Loucy (cell line): ENCODE data around the gene OVCH2.
A peak's percentile ranks its signal among the peaks of the same experiment; 100 is the strongest.

Experiments used
- H2AFZ ChIP-seq: fragments of 200-600 bp; sonication (generic); 2 replicates; pipeline ENCODE4 v1.6.0; 2016; ENCODE audit warnings: antibody characterized with exemption, mild to moderate bottlenecking, low read length, moderate library complexity
- H3F3A ChIP-seq: fragments of 200-600 bp; 2 replicates; pipeline ENCODE4 v1.6.0; 2016; ENCODE audit warnings: antibody characterized with exemption, low read depth, mild to moderate bottlenecking
- H3K27me3 ChIP-seq: fragments of 200-600 bp; sonication (generic); 2 replicates; pipeline ENCODE4 v1.6.1; 2014; ENCODE audit warnings: low read length, mild to moderate bottlenecking; ENCODE audit not compliant: insufficient read depth, poor library complexity, severe bottlenecking
- H3K36me3 ChIP-seq: fragments of 200-600 bp; sonication (generic); 2 replicates; pipeline ENCODE4 v1.6.1; 2016; ENCODE audit warnings: low read length; ENCODE audit not compliant: insufficient read depth
- H3K4me1 ChIP-seq: fragments of 200-600 bp; sonication (generic); 2 replicates; pipeline ENCODE4 v1.5.1; 2014; ENCODE audit warnings: low read length, mild to moderate bottlenecking; ENCODE audit not compliant: insufficient read depth, poor library complexity, severe bottlenecking
- H3K4me2 ChIP-seq: fragments of 200-600 bp; sonication (generic); 2 replicates; pipeline ENCODE4 v1.6.0; 2014; ENCODE audit warnings: antibody characterized with exemption, low read length, low read depth, mild to moderate bottlenecking; ENCODE audit not compliant: poor library complexity, severe bottlenecking
- H3K4me3 ChIP-seq: fragments of 200-600 bp; sonication (generic); 2 replicates; pipeline ENCODE4 v1.5.1; 2014; ENCODE audit warnings: low read length, mild to moderate bottlenecking, mixed read lengths; ENCODE audit not compliant: poor library complexity, severe bottlenecking
- H3K79me2 ChIP-seq: fragments of 200-600 bp; sonication (generic); 2 replicates; pipeline ENCODE4 v1.6.1; 2014; ENCODE audit warnings: low read length; ENCODE audit not compliant: insufficient read depth
- H3K9ac ChIP-seq: fragments of 200-600 bp; sonication (generic); 2 replicates; pipeline ENCODE4 v1.6.0; 2014; ENCODE audit warnings: mild to moderate bottlenecking, low read depth, low read length, moderate library complexity; ENCODE audit not compliant: poor library complexity, severe bottlenecking
- H3K9me2 ChIP-seq: fragments of 200-600 bp; sonication (generic); replicated peaks from 2 replicates; pipeline ENCODE4 v1.6.1; 2016; ENCODE audit warnings: low read depth, low read length, mixed read lengths
- H3K9me3 ChIP-seq: fragments of 200-600 bp; sonication (generic); 2 replicates; pipeline ENCODE4 v1.6.1; 2014; ENCODE audit warnings: mild to moderate bottlenecking, antibody characterized with exemption, low read length, low read depth; ENCODE audit not compliant: insufficient read depth
- H4K20me1 ChIP-seq: fragments of 200-600 bp; sonication (generic); 2 replicates; pipeline ENCODE4 v1.6.0; 2014; ENCODE audit warnings: antibody characterized with exemption, low read length, mild to moderate bottlenecking; ENCODE audit not compliant: insufficient read depth, poor library complexity, severe bottlenecking
- CTCF ChIP-seq: fragments of 200-600 bp; sonication (generic); conservative IDR thresholded peaks from 2 replicates; pipeline ENCODE4 v1.5.1; 2014; ENCODE audit warnings: mild to moderate bottlenecking, antibody characterized with exemption, low read length
- EZH2phosphoT487 ChIP-seq: fragments of 200-600 bp; IDR thresholded peaks from 2 replicates; pipeline ENCODE4 v1.6.1; 2018; ENCODE audit warnings: antibody characterized with exemption, mild to moderate bottlenecking, moderate library complexity, borderline replicate concordance

Gene OVCH2

DNA sequence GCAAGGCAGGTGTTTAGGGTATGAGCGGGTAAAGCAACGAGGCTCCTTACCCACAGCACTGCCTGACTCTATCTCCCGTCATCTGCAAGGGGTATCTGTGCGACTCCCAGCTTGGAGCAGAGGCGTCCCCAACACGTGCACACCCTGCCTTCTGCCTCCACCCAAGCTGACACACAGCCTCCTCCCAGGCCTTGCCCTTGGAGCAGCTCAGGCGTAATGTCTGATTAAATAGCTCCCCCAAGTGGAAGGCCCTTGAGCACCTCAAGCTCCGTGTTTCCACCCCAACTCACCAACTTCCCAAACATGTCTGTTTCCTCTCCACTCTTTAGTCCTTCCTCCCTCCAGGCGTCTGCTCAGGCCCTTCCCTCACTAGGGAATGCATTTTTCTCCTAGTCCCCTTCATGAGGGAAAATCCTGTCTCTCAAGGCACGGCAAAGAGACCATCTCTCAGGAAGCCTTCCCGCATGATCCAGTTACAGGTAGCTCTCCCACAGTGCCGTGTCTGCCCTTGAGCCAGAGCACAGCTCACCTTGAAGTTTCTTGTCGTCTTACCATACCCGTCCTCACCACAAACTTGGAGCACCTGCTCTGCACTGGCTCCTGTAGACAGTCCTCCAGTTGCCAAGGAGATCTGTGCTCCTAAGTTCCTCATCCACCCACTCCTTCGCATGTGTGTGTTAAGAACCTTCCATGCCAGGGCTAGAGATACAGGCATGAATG, 48.8 kb downstream of the OVCH2 start:
- H3K9me2 ChIP-seq: no peaks in the 10 kb centered on the region
- no peaks in the 10 kb centered on the region for H3K27me3 ChIP-seq
- TF ChIP-seq EZH2phosphoT487 (no peak), CTCF (peak; percentile 71)
- no peaks in the 10 kb centered on the region for H3F3A ChIP-seq
- H4K20me1 ChIP-seq: no peaks in the 10 kb centered on the region
- no peak overlapping the region for H3K4me3 ChIP-seq
- H3K9ac ChIP-seq: no peak overlapping the region
- no peaks in the 10 kb centered on the region for H3K36me3 ChIP-seq
- no peaks in the 10 kb centered on the region for H3K4me1 ChIP-seq
- no peaks in the 10 kb centered on the region for H3K79me2 ChIP-seq
- H3K4me2 ChIP-seq: no peak overlapping the region
- H2AFZ ChIP-seq: no peak overlapping the region
- H3K9me3 ChIP-seq: no peaks in the 10 kb centered on the region

- Histone ChIP-seq H3K4me2 (no peak overlapping the region), H3K9me2 (no peaks in the 10 kb centered on the region), H4K20me1 (no peaks in the 10 kb centered on the region), H3K79me2 (no peaks in the 10 kb centered on the region), H3K4me1 (no peaks in the 10 kb centered on the region), H3F3A (no peaks in the 10 kb centered on the region), H3K36me3 (no peaks in the 10 kb centered on the region), H3K9me3 (no peaks in the 10 kb centered on the region), H3K4me3 (no peak overlapping the region), H2AFZ (no peak overlapping the region), H3K9ac (no peak overlapping the region), H3K27me3 (no peaks in the 10 kb centered on the region)
- no peak for TF ChIP-seq CTCF
- no peak for TF ChIP-seq EZH2phosphoT487
Observed at GRCh38 chr11:7656704-7657103, 49.6 kb downstream of the OVCH2 start.

- Histone ChIP-seq H3K9me3 (no peaks in the 10 kb centered on the region), H3K4me3 (no peak overlapping the region), H2AFZ (no peak overlapping the region)
Observed at GRCh38 chr11:7655253-7656217, 50.7 kb downstream of the OVCH2 start.

More at GRCh38 chr11:7655253-7656217, 50.7 kb downstream of the OVCH2 start:
- TF ChIP-seq EZH2phosphoT487: no peak
- TF ChIP-seq CTCF: no peak
- Histone ChIP-seq H4K20me1 (no peaks in the 10 kb centered on the region), H3F3A (no peaks in the 10 kb centered on the region), H3K4me1 (no peaks in the 10 kb centered on the region), H3K79me2 (no peaks in the 10 kb centered on the region), H3K36me3 (no peaks in the 10 kb centered on the region), H3K27me3 (no peaks in the 10 kb centered on the region), H3K9ac (no peak overlapping the region), H3K9me2 (no peaks in the 10 kb centered on the region), H3K4me2 (no peak overlapping the region)
